ENCODE data around the gene CIITA. TPM values are rescaled to one million over a fixed set of nuclear protein-coding genes. Genes with fewer than 3 reads are reported as not detected.

The CIITA gene
- total and polyA plus RNA-seq, 9 of the 15 experiments (the other 6 are each of a cell fraction or from before 2014, with no cell fraction given) = 0.01 to 0.20 (median 0.11) TPM; not detected in 4

DNA sequence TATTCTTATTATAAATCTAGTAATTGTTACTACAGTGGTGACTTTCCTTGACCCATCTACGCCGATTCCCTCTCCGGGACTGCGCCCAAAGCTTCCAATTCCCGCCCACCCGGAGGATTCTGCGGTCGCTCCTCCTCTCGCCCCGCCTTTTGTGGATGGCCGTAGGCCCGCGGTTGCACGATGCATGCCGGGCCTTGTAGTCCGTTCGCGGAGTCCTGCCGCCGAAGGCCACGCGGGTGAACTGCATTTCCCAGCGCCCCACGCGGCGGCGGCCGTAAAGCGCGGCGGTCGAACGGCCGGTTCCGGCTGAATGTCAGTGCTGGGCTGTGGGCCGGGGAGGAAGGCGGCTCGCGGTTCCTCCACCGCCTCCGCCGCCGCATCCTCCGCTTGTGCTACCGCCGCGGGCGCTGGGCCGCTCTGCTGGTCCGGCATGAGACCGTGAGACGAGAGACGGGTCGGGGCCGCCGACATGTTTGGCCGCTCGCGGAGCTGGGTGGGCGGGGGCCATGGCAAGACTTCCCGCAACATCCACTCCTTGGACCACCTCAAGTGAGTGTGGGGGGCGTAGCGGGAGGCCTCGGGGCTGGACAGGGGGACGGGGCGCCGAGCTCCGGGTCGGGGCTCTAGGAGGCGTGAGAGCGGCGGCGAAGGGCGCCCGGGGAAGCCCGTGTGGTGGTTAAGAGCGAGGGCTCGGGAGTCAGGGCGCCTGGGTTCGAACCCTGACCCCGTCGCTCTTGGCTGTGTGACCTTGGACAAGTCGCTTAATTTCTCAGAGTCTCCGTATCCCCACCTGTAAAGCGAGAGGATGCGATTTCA lies 67.5 kb downstream of the CIITA start, which contains the start of gene CLEC16A (continued):
- TF ChIP-seq, protein P1, sequence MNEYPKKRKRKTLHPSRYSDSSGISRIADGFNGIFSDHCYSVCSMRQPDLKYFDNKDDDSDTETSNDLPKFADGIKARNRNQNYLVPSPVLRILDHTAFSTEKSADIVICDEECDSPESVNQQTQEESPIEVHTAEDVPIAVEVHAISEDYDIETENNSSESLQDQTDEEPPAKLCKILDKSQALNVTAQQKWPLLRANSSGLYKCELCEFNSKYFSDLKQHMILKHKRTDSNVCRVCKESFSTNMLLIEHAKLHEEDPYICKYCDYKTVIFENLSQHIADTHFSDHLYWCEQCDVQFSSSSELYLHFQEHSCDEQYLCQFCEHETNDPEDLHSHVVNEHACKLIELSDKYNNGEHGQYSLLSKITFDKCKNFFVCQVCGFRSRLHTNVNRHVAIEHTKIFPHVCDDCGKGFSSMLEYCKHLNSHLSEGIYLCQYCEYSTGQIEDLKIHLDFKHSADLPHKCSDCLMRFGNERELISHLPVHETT (CRISPR knock-in tag; conservative IDR thresholded peaks at IDR 0.05 in 1 of 2, IDR thresholded peaks at IDR 0.05 in 1 of 2) = peak in 1 of 2 experiments; percentile 86; a peak in 2 of 4 replicates
- TF ChIP-seq ZMIZ1 (IDR thresholded peaks at IDR 0.05; ENCODE audit: low read depth in 2 of 2, low read length in 2 of 2) (peak; percentile 18 to 37; a peak in 1 of 4 replicates), ZBTB33 (CRISPR knock-in tag; IDR thresholded peaks at IDR 0.05) (no peak), CHCHD3 (CRISPR knock-in tag; IDR thresholded peaks at IDR 0.05) (no peak), TAF1 (IDR thresholded peaks at IDR 0.05; ENCODE audit: control insufficient read depth, extremely low read depth, insufficient read depth, low read length, severe bottlenecking) (peak; percentile 59), ZSCAN32 (CRISPR knock-in tag; IDR thresholded peaks at IDR 0.05) (no peak), ETV6 (IDR thresholded peaks at IDR 0.05; ENCODE audit: borderline replicate concordance in 1 of 2, low read depth in 2 of 2, low read length in 1 of 2) (no peak), ETV6 (CRISPR knock-in tag; IDR thresholded peaks at IDR 0.05; ENCODE audit: borderline replicate concordance) (no peak), ZBTB49 (CRISPR knock-in tag; IDR thresholded peaks at IDR 0.05; ENCODE audit: borderline replicate concordance) (no peak), ZNF589 (CRISPR knock-in tag; IDR thresholded peaks at IDR 0.05; ENCODE audit: low read depth) (no peak), ZNF140 (CRISPR knock-in tag; IDR thresholded peaks at IDR 0.05) (no peak), SOX6 (IDR thresholded peaks at IDR 0.05) (no peak), BHLHE40 (IDR thresholded peaks at IDR 0.05; ENCODE audit: low read length) (0 out of 2 replicates have a peak, but pooled peaks have one; percentile 29)
- TF ChIP-seq, protein P2, sequence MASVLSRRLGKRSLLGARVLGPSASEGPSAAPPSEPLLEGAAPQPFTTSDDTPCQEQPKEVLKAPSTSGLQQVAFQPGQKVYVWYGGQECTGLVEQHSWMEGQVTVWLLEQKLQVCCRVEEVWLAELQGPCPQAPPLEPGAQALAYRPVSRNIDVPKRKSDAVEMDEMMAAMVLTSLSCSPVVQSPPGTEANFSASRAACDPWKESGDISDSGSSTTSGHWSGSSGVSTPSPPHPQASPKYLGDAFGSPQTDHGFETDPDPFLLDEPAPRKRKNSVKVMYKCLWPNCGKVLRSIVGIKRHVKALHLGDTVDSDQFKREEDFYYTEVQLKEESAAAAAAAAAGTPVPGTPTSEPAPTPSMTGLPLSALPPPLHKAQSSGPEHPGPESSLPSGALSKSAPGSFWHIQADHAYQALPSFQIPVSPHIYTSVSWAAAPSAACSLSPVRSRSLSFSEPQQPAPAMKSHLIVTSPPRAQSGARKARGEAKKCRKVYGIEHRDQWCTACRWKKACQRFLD (CRISPR knock-in tag; IDR thresholded peaks at IDR 0.05) = peak; percentile 95
